Heart left ventricle (tissue), 16 donors: ENCODE measurements around the gene IFIT3. TPM values are rescaled to one million over a fixed set of nuclear protein-coding genes. Genes with fewer than 3 reads are reported as not detected.
A peak's percentile ranks its signal among the peaks of the same experiment; 100 is the strongest.
"Not testable (repeated sequence)": the region's sequence is repeated elsewhere in the genome, so short reads cannot be mapped to it uniquely, and the experiment has no call there.

Experiments
- ATAC-seq, 4 donors: fragments of 200-7000 bp; cut with Tn5 transposase; one replicate each; pipeline ENCODE4 v1.9.1; 2020 to 2022; ENCODE audit warnings: moderate library complexity in 4 of 4, mild to moderate bottlenecking in 3 of 4, moderate number of reproducible peaks in 1 of 4
- DNase-seq, 5 donors: peaks; one replicate each; pipeline ENCODE4 v3.0.0-alpha.2; 2020
- H3K27ac ChIP-seq, 12 donors: fragments of 200-600 bp; sonication (generic) in 4 of 12; one replicate each; pipeline versions ENCODE4 v1.5.0 to v1.8.0; 2016 to 2022; ENCODE audit warnings: mild to moderate bottlenecking in 2 of 12
- H3K27me3 ChIP-seq, 9 donors: fragments of 200-600 bp; sonication (generic) in 2 of 9; one replicate each; pipeline versions ENCODE4 v1.5.1 to v1.8.0; 2016 to 2022; ENCODE audit warnings: mild to moderate bottlenecking in 3 of 9
- H3K36me3 ChIP-seq, 9 donors: fragments of 200-600 bp; sonication (generic) in 2 of 9; one replicate each; pipeline versions ENCODE4 v1.5.0 to v1.8.0; 2018 to 2022; ENCODE audit warnings: mild to moderate bottlenecking in 2 of 9
- H3K4me1 ChIP-seq, 12 donors: fragments of 200-600 bp; sonication (generic) in 4 of 12; one replicate each; pipeline versions ENCODE4 v1.5.0 to v1.8.0; 2016 to 2022; ENCODE audit warnings: mild to moderate bottlenecking in 3 of 12
- H3K4me3 ChIP-seq, 12 donors: fragments of 200-600 bp; sonication (generic) in 4 of 12; one replicate each; pipeline versions ENCODE4 v1.5.0 to v1.8.0; 2017 to 2022; ENCODE audit warnings: mild to moderate bottlenecking in 9 of 12, moderate library complexity in 4 of 12
- H3K9me3 ChIP-seq, 12 donors: fragments of 200-600 bp; sonication (generic) in 4 of 12; one replicate each; pipeline versions ENCODE4 v1.5.0 to v1.8.0; 2016 to 2022; ENCODE audit warnings: mild to moderate bottlenecking in 1 of 12
- POLR2A ChIP-seq, 2 donors: fragments of 450-650 bp; IDR thresholded peaks; one replicate each; pipeline ENCODE4 v1.6.1; 2017; ENCODE audit warnings: antibody characterized with exemption in 2 of 2, mild to moderate bottlenecking in 2 of 2, moderate library complexity in 2 of 2
- WGBS, 4 donors: extraction: QIAGEN DNeasy Blood & Tissue Kit in 2 of 4; methylation state at CpG; one replicate each; pipeline versions ENCODE4 v1.1.5 to v1.1.7; 2013 to 2018; 5-methylcytosine and 5-hydroxymethylcytosine counted together
- intact Hi-C, 10 donors: fragments of 100-400 bp; cut with DNase I; formaldehyde crosslinking; loops; one replicate each; pipeline versions ENCODE4 v1.11.1 to v1.14.2; 2022
- polyA plus RNA-seq, 2 donors: library from polyadenylated mRNA; stranded (reverse); fragments of 200-250 nt; gene quantifications; one replicate each; pipeline ENCODE4 v1.2.3, GENCODE V29; 2013
- total RNA-seq, 9 donors: library from RNA; depleted of rRNA in 2 of 9; stranded (reverse); fragments of >200 nt in 2 of 9; fragmentation: NEBNext Ultra II Directional in 3 of 9; extraction: Animal tissue kit (Norgen Biotek cat#: 25700) in 3 of 9; gene quantifications; one replicate each; pipeline versions ENCODE4 v1.1.0 to v1.2.4, GENCODE V29; 2016 to 2023
- TF ChIP-seq, protein P1 (sequence below), 12 donors: fragments of 200-600 bp; sonication (generic) in 4 of 12; IDR thresholded peaks; one replicate each; pipeline versions ENCODE4 v1.5.0 to v1.8.0; 2018 to 2022; ENCODE audit warnings: antibody characterized with exemption in 12 of 12, mild to moderate bottlenecking in 5 of 12
- donor health status: ischemic (EF 13 %, LVEDD 7.1; RV severe dilation, severe dysfunction).
- donor health status: healthy with polysubstance abuse.
- donor health status: DM: no; HTN: yes; CAD: no.
- donor health status: DM: no; HTN: no; CAD: no.
- donor health status: ischemic (EF 25% LVEDD 6.9; RV normal size, moderate dysfunction).
- donor health status: ischemic (EF 25% LVEDD 5.7; RV mildly dilated, moderate dysfunction).
- donor health status: healthy.
- donor health status: DM: yes; HTN: yes; CAD: no.
- donor health status: ischemic (EF 35%, LVEDD 5.7; RV mildly dilated, moderate dysfunction).
- donor health status: nonischemic (EF 11% LVEDD 7.7; RV severe dilation, severe dysfunction).
- donor health status: DM: yes; HTN: yes; CAD: no.
- donor health status: PGD.
- donor health status: ischemic (EF 29% LVEDD 5.4; RV normal size, mild dysfunction).
- donor health status: nonischemic (EF 23%, LVEDD 6.1; RV moderate dilation, normal function).

The IFIT3 gene
- total and polyA plus RNA-seq, 11 donors, result 4.4 to 107 (median 9.0) TPM

DNA sequence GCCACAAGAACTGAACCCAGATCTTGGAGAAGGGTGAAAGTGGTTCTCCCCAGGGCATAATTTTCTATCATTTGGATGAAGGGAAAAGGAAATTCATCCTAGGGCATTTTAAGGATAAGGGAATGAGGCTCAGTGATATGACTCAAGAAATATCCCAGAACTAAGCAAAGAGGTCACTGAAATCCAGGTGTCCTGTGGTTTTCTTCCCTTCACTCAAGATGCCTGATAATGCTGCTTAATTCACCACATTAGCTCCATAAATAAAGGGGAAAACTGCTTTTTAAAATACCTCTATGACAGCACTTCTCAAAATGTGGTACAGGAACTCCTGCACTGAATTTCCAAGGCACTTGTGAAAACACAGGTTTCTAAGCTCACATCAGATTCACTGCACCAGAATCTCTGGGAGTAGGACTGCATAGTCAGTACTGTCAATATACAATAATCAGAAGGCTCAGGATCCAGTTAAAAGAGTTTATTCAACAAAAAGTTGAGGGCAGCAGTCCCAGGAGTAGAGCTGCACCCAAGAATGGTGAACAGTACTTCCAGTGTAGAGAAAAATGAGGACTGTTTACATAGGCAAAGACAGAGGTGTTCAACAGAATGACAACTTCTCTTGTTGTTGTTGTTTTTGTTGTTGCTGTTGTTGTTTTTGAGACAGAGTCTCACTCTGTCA lies 2.9 kb downstream of the IFIT3 start:
- Histone ChIP-seq H3K27me3 (no peaks in the 10 kb centered on the region), H3K9me3 (no peaks in the 10 kb centered on the region), H3K27ac (peak overlapping the region in 9 of 12 donors; percentile 17 to 93 (median 84)), H3K4me3 (peak overlapping the region in 3 of 12 donors; percentile 17 to 60 (median 21)), H3K4me1 (peaks cover 0 to 95% (median 47%) of the 10 kb centered on the region in 12 donors), H3K36me3 (no peaks in the 10 kb centered on the region)
- no peak for ATAC-seq
- intact Hi-C loops, result no loop called here
- no peak for DNase-seq
- no peak for TF ChIP-seq POLR2A (IDR thresholded peaks at IDR 0.05)
- TF ChIP-seq, protein P1, sequence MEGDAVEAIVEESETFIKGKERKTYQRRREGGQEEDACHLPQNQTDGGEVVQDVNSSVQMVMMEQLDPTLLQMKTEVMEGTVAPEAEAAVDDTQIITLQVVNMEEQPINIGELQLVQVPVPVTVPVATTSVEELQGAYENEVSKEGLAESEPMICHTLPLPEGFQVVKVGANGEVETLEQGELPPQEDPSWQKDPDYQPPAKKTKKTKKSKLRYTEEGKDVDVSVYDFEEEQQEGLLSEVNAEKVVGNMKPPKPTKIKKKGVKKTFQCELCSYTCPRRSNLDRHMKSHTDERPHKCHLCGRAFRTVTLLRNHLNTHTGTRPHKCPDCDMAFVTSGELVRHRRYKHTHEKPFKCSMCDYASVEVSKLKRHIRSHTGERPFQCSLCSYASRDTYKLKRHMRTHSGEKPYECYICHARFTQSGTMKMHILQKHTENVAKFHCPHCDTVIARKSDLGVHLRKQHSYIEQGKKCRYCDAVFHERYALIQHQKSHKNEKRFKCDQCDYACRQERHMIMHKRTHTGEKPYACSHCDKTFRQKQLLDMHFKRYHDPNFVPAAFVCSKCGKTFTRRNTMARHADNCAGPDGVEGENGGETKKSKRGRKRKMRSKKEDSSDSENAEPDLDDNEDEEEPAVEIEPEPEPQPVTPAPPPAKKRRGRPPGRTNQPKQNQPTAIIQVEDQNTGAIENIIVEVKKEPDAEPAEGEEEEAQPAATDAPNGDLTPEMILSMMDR (IDR thresholded peaks at IDR 0.05), result no peak

DNA sequence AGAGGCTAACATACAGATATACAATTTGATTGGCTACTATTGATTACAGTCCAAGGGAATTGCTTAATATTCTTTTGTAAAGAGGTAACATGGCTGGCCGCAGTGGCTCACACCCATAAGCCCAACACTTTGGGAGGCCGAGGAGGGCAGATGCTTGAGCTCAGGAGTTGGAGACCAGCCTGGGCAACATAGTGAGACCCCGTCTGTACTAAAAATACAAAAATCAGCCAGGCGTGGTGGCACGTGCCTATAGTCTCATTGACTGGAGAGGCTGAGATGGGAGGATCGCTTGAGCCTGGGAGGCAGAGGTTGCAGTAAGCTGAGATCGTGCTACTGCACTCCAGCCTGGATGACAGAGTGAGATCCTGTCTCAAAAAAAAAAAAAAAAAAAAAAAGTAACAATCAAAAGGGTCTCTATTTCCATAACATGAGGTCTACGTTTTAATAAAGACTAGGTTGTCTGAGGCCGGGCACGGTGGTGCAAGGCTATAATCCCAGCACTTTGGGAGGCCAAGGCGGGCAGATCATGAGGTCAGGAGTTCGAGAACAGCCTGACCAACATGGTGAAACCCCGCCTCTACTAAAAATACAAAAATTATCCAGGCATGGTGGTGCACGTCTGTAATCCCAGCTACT lies 3.8 kb downstream of the IFIT3 start:
- peaks cover 0 to 96% (median 51%) of the 10 kb centered on the region in 12 donors for H3K4me1 ChIP-seq
- H3K27ac ChIP-seq, result peak overlapping the region; percentile 41 to 93 (median 81)
- DNase-seq, H3K9me3 ChIP-seq, ATAC-seq, intact Hi-C loops, H3K27me3 ChIP-seq, H3K36me3 ChIP-seq: not testable (repeated sequence)
- WGBS, 4 donors, result 77 to 81% (median 80%) methylated on average over 14 of the region's 14 CpGs
- H3K4me3 ChIP-seq, result peak overlapping the region in 10 of 12 donors; percentile 33 to 67 (median 53)

DNA sequence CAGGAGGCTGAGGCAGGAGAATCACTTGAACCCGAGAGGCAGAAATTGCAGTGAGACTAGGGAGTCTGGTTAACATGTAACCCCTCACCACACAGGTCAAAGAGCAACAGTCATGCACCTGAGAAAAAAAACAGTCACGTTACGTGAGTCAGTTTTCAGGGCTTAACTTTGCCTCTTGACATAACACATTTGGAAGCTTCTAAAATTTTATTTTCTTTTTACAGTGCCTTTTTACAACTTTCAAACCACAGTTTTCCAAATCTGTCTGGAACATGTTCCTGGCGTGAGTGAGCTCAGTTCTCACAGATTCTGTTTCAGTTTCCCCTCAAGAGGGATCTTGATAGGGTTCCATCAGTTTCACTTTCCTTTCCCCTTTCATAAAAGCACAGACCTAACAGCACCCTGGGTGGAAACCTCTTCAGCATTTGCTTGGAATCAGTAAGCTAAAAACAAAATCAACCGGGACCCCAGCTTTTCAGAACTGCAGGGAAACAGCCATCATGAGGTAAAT lies 4.4 kb downstream of the IFIT3 start:
- TF ChIP-seq, protein P1 (IDR thresholded peaks at IDR 0.05), result no peak
- no peak for TF ChIP-seq POLR2A (IDR thresholded peaks at IDR 0.05)
- no peaks in the 10 kb centered on the region for H3K27me3 ChIP-seq
- WGBS, 4 donors, result 14 to 28% (median 21%) methylated on average over 5 of the region's 5 CpGs
- intact Hi-C loops, result no loop called here
- no peaks in the 10 kb centered on the region for H3K9me3 ChIP-seq
- peak overlapping the region; percentile 1 to 67 (median 52) for H3K4me3 ChIP-seq
- peaks cover 0 to 9% (median 2%) of the 10 kb centered on the region in 9 donors for H3K36me3 ChIP-seq
- peaks cover 0 to 96% (median 50%) of the 10 kb centered on the region in 12 donors for H3K4me1 ChIP-seq
- DNase-seq (peak in 1 of 5 donors; percentile 37), ATAC-seq (peak; percentile 45 to 68 (median 60))
- peak overlapping the region; percentile 41 to 93 (median 81) for H3K27ac ChIP-seq

DNA sequence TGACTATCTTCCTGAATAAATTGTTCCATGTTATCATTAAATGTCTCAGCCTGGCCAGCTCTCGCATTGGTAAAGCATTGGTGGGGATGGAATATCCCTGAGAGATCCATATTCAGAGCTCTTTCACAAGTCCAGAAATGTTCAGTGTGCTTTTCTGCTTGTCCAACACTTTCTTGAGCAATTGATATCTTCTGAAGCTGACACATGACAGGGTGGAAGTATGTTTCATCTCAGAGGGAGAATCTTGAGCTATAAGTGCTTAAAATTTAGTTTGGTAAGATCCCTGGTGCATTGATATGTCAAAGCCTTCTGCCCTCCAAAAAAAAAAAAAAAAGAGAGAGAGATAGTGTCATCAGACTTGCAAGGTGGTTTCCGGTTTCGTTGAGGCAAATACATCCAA lies 7.4 kb downstream of the IFIT3 start:
- DNase-seq (no peak), ATAC-seq (no peak)
- Histone ChIP-seq H3K27ac (peak overlapping the region in 2 of 12 donors; percentile 4 to 9), H3K9me3 (no peaks in the 10 kb centered on the region), H3K4me1 (peaks cover 0 to 73% (median 38%) of the 10 kb centered on the region in 12 donors), H3K36me3 (peaks cover 0 to 39% (median 31%) of the 10 kb centered on the region in 9 donors), H3K27me3 (no peaks in the 10 kb centered on the region), H3K4me3 (peak overlapping the region in 3 of 12 donors; percentile 66 to 67 (median 66))
- WGBS, 4 donors, result 85 to 97% (median 95%) methylated on average over 3 of the region's 3 CpGs
- TF ChIP-seq, protein P1 (IDR thresholded peaks at IDR 0.05), result no peak
- no peak for TF ChIP-seq POLR2A (IDR thresholded peaks at IDR 0.05)
- intact Hi-C loops, result no loop called here
